Bladder microvascular endothelial cell (primary cell): ENCODE results near the gene ADAMTSL2. TPM values are rescaled to one million over a fixed set of nuclear protein-coding genes. Genes with fewer than 3 reads are reported as not detected.

Source experiments
- total RNA-seq: library from RNA; depleted of rRNA; stranded (reverse); fragments of >200 nt; gene quantifications from 2 replicates; pipeline ENCODE4 v1.2.3, GENCODE V29; 2014

ADAMTSL2 gene
- total RNA-seq: under 0.01 TPM in 2 replicates

DNA sequence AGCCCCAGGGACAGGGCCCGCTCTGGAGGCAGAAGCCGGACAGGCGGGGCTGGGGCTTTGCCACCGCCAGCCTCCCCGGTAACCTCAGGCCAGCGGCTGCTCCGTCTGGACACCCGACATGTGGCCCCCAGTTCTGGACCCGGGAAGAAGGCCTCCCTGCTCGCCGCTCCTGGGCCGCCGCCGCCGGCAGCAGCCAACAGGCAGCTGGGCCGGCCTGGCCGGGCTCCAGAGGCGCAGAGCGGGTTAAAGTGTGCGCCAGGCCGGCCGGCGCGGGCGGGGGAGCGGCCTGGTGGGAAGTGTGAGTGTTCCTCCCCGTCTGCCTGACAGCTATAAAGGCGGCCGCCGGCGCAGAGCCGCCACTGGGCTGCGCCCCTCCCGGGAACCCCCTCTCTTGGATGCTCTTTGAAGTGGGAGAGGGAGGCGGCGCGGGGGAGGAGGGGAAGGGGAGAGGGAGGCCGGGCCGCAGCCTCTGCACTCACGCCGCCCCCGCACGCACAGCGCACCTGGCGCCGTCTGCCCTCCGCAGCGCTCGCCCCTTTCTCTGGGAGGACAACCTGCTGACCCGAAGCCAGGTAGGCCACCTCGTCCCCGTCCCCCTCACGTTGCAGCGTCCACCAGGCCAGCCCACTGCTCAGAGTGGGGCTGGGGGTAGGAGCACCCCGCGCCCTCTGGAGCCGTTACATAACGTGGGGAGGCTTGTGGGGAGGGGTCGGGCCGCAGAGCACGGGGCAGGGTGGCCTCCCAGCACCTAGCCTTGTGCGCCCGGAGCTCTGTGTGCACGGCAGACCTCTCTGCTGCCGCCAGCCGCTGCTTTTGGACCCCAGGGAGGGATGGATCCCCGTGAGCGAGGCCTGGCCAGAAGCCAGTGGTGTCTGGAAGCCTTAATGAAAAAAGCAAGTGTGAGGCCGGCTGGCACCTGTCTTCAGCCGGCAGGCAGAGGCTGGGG lies at the start of gene ADAMTSL2:
TSS of gene ADAMTSL2 (plus strand) at position 359 of the 946 bp plus-strand sequence. CDS start 2,009 bp downstream, outside the sequence.

DNA sequence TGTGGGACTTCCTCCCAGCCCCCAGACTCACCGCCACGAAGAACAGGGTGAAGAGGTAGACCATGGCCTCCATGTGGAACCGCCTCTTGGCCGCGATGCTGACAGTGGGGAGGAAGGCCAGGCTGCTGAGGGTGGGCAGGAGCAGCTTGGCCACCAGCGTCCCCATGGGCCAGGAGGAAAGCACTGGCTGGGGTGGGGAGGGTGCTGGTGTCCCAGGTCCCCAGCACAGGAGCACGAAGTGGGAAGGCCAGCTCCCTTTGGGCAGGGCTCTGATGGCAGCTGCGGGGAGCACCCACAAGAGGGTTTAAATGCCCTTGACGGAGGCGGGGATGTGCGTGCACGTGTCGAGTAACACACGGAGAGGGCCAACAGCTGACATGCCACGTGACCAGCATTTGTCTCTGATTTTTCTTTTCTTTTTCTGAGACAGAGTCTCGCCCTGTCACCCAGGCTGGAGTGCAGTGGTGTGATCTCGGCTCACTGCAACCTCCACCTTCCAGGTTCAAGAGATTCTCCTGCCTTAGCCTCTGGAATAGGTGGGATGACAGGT lies 9.8 kb upstream of the ADAMTSL2 start, which contains the start of gene MYMK:
TSS of gene MYMK (minus strand) at position 281 of the 550 bp plus-strand sequence. CDS start at position 166, 115 bp downstream.

DNA sequence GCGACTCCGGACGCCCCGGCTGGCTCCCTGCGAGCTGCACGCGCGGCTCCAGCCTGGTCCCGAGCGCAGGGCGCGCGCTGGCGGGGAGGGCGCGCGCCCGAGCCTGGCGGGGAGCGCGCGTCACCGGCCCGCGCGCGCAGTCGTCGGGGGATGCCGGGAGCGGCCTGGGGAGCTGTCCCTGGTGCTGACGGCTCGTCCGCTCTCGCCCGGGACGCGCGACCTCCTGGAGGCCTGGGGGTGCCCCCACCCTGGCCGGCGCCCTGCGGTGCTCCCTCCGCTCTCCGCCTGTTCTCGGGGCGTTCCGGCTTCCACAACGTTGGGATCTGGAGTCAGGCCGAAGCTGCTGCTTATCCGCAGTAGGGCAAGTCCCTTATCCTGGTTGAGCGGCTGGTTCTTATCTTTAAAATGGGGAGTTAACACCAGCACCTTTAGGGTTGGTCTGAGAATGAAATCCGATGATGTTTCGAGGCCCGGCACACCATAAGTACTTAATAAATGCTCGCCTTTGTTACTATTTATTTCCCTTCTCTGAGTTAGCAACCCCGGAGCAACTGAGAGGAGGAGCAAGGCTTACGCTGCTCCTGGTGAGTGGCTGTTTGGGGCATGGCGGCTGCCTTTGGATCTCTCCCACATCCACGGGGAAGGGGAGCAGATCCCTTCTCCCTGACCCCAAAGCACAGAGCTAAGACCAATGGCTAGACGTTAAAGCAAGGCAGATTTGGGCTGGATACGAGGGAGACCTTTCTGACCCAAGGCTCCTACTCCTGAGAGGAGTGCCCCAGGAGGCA lies 75.0 kb downstream of the ADAMTSL2 start, which contains the start of gene FAM163B:
TSS of gene FAM163B (minus strand) at position 79 of the 788 bp plus-strand sequence. CDS start 29,166 bp downstream, outside the sequence.

Other genes with a start within 250 kb of the ADAMTSL2 start
- 5.7 and 18.4 TPM in 2 replicates for gene SURF6, start 198.5 kb upstream of the ADAMTSL2 start, total RNA-seq
- 9.4 and 39.6 TPM in 2 replicates for gene MED22, start 186.6 kb upstream of the ADAMTSL2 start, total RNA-seq
- gene RPL7A, start 186.5 kb upstream of the ADAMTSL2 start, total RNA-seq: 1,653 and 2,260 TPM in 2 replicates
- gene SURF1, start 178.2 kb upstream of the ADAMTSL2 start, total RNA-seq: 14.9 and 17.1 TPM in 2 replicates
- gene SURF2, start 178.2 kb upstream of the ADAMTSL2 start, total RNA-seq: 10.4 and 12.6 TPM in 2 replicates
- 233 and 341 TPM in 2 replicates for gene SURF4, start 158.6 kb upstream of the ADAMTSL2 start, total RNA-seq
- gene STKLD1, start 158.3 kb upstream of the ADAMTSL2 start, total RNA-seq: 0.25 and 0.49 TPM in 2 replicates
- gene REXO4, start 116.7 kb upstream of the ADAMTSL2 start, total RNA-seq: 14.6 and 23.6 TPM in 2 replicates
- 0.49 and 3.0 TPM in 2 replicates for gene ADAMTS13, start 112.3 kb upstream of the ADAMTSL2 start, total RNA-seq
- gene CACFD1, start 74.7 kb upstream of the ADAMTSL2 start, total RNA-seq: 4.7 and 30.5 TPM in 2 replicates
- gene SLC2A6, start 55.6 kb upstream of the ADAMTSL2 start, total RNA-seq: 30.0 and 40.0 TPM in 2 replicates
- gene MYMK, start 9.7 kb upstream of the ADAMTSL2 start, total RNA-seq: not detected in 2 replicates
- not detected in 2 replicates for gene FAM163B, start 74.7 kb downstream of the ADAMTSL2 start, total RNA-seq
- not detected in 2 replicates for gene DBH, start 101.7 kb downstream of the ADAMTSL2 start, total RNA-seq
- gene SARDH, start 203.6 kb downstream of the ADAMTSL2 start, total RNA-seq: 0.16 and 0.19 TPM in 2 replicates